DOHH2 (cell line): ENCODE data around the gene IL36G.

ENCODE experiments used
- CTCF ChIP-seq: fragments of 200-600 bp; sonication (generic); IDR thresholded peaks from one replicate; pipeline ENCODE4 v1.5.1; 2014; ENCODE audit warnings: antibody characterized with exemption, mild to moderate bottlenecking, low read depth, low read length; ENCODE audit not compliant: poor library complexity, severe bottlenecking
- EZH2phosphoT487 ChIP-seq: fragments of 200-600 bp; sonication (generic); IDR thresholded peaks from 2 replicates; pipeline ENCODE4 v1.6.1; 2017; ENCODE audit warnings: borderline replicate concordance, mild to moderate bottlenecking, antibody characterized with exemption, low read length, moderate library complexity, mixed read lengths

GRCh38 chr2:112954364-112954763 lies 23.4 kb upstream of the IL36G start:
- TF ChIP-seq CTCF (no peak), EZH2phosphoT487 (no peak)
